Fibroblast of skin of back (primary cell): ENCODE measurements around the gene U2SURP.
A peak's percentile ranks its signal among the peaks of the same experiment; 100 is the strongest.
"Not testable (repeated sequence)": the region's sequence is repeated elsewhere in the genome, so short reads cannot be mapped to it uniquely, and the experiment has no call there.

ENCODE experiments used
- DNase-seq: peaks from one replicate; pipeline ENCODE4 v3.0.0-alpha.2; 2013

U2SURP gene

DNA sequence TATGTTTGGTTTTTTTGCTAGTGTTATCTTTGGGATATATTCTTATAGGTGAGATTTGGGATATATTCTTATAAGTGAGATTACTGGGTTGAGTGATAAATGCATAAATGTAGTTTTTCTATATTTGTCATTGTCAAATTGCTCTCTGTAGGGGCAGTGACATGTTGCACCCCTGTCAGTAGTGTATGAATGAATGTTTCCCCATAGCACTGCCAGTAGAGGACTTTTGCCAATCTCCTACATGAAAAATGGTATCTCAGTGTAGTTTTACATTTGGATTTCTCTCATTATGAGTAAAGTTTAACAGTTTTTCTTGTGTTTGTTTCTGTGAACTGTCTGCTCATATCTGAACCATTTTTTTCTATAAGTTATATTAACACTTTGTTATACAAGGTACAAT lies 13.6 kb downstream of the U2SURP start:
- no peak for DNase-seq

DNA sequence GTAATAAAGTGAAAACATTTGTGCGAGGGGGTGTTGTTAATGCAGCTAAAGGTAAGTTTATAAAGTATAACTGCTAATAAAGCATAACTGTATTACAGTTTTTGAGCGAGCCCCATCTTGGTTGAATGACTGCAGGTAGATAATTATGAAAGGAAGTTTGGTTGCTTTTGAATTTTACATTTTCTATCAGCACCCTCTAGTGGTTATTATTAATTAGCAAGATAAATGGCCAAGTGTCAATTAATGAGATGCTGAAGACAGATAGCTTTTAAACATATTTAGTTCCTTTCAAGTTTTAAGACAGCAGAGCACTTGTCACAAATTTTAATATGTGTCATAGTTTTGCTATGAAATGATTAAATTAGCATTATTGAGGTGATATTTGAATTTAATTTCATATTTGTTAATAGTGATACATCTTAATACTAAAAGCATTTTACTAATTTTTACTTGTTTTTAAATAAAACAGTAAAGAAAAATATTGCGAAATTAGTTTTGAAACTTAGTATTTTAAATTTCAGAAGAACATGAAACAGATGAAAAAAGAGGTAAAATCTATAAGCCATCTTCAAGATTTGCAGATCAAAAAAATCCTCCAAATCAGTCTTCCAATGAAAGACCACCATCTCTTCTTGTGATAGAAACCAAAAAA lies 15.1 kb downstream of the U2SURP start:
- no peak for DNase-seq

DNA sequence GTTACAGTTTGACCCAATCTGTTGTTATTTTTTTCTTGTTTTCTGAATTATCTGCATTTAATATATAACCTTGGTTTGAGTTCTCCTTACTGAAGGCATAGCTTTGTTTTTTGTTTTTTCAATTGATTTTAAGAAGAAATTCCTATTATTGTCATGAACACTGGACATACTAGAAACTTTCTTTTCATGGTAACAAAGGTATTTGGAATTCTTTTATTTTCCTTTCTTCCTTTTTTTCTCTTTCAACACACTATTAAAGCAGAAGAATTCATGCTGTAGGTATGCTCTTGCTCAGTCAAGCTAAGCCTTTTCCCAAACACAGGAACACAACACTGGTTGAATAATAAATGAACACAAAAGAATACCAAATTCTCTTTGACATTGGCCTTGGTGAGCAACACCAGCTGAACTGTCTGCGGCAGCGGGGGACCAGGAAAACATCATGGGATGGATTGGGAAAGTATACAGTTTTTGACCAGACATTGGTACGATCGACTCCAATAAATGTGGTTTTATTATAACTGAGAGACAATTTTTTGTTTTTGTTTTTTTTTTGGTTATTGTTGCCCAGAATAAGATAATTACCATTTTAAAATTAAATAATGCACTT lies 23.1 kb downstream of the U2SURP start:
- DNase-seq = no peak

GRCh38 chr3:143031327-143031726 lies 30.0 kb downstream of the U2SURP start:
- peak; percentile 60 for DNase-seq

DNA sequence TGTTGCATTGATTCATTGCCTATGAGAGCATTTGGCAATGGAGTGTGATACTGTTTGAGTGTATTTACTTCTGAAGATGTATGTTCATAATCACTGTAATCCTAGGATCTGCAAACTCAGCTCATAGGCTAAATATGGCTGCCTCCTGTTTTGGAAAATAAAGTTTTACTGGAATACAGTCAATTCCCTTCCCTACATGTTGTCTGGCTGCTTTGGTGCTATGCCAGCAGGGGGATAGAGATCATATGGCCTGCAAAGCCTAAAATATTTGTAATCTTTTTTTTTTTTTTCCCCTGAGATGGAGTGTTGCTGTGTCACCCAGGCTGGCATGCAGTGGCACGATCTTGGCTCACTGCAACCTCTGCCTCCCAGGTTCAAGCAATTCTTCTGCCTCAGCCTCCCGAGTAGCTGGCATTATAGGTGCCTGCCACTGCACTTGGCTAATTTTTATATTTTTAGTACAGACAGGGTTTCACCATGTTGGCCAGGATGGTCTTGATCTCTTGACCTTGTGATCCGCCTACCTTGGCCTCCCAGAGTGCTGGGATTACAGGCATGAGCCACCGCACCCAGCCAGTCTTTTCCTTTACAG lies 30.5 kb downstream of the U2SURP start:
- DNase-seq = peak; percentile 22

GRCh38 chr3:143035466-143036211 lies 34.3 kb downstream of the U2SURP start:
- DNase-seq = no peak

DNA sequence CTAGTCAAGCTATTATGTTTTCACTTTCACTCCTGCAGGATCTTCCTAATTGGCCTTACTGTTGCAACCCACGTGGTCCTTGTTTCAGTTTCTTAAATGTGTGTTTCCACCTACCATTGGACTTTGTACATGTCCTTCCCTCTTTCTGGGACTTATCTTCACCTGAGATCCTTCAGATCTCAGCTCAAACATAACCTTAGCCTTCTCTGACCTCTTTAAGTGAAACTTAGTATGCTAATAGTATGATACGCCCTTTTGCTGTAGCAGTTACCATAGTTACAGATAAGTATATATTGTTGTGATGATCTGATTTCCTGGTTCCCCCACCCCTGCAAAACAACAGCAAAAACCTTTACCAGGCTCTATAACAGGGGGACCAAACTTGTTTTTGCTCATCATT lies 35.2 kb downstream of the U2SURP start:
- no peak for DNase-seq

DNA sequence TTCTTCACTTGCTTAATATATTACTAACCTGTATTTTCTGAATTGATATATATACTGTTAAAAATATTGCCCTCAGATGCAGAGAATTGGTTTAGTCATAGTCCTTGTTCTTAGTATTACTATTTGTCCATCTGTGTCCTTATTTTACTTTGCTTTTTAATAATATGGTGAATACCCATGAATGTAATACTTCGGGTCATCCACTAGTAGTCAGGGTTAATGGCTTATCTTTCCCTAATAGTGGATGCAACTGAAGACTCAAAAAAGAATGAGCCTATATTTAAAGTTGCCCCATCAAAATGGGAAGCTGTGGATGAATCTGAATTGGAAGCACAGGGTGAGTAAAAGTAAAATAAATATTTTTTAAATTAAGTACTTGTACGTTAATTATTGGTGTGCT lies 36.5 kb downstream of the U2SURP start:
- DNase-seq = no peak

DNA sequence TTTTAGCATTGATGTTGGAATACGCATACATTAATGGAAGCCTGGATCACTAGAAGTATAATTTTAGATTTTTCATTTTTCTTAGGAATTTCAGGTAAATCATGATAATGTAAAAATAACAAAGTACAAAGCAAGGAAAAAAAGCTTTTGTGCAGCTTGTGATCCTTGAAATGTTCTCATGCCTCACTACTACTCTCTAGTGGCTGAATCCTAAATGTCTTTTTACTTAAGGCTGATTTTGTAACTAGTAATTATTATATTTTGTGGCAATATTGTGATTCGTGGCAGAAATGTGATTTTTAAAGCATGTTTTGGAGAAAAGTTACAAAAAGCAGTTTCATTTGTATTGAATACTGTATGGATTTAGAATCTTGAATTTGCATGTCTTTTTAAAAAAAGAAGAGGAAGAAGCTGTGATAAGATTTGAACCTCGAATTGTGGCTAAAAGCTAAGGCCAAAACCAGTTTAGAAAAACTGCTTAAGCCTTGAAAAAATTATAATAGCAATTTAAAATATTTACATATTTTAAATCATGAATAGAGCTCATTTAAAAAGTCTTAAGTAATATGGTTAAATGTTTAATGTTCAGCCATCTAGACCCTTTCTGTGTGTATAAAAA lies 39.0 kb downstream of the U2SURP start:
- peak; percentile 14 for DNase-seq

GRCh38 chr3:143041903-143042302 lies 40.5 kb downstream of the U2SURP start:
- no peak for DNase-seq

DNA sequence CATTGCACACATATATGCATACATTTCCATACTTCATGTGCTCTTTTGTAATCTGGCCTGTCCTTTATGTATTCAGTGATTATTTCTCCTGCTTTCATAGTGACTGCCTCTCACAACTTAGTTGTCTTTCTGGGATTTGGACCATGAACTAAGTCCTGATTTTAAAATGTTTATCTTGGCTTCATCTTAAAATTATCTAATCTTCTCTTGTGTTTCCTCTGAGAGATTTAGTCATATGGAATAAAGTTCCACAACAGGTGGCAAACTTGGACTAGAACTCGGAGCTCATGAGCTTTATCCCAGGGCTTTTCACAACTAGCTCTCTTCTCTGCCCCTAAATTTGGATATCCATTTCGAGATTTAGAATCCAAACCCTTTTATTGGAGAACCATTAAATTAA lies 44.3 kb downstream of the U2SURP start:
- DNase-seq = no peak

DNA sequence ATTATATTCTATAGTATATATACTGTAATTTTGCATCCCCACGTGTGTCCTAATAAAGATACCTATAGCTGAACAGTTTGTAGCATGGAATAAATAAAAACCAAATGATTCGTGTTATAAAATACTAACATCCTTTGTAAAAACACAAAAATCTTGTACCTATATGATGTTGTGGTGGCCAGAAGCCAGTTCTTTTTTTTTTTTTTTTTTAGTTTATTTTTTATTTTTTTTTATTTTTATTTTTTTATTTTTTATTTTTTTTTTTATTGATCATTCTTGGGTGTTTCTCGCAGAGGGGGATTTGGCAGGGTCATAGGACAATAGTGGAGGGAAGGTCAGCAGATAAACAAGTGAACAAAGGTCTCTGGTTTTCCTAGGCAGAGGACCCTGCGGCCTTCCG lies 44.7 kb downstream of the U2SURP start:
- DNase-seq = not testable (repeated sequence)

DNA sequence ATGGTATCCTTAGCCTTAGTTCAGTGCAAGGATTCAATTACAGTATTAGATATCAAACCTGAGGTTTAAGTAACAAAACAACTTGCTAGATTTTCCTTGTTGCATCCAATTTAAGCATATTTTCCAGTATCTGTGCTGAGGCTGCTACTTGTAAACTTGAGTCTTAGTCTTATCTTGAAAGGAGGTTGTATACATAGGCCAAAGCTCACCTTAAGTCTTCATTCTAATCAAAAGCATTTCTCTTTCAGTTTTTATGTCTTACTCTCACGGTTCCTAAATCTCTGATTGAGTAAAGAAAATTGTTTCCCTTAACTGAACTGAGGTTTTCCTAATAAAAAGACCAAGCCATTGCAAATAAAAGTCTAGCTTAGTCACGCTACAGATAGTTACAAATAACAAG lies 52.6 kb downstream of the U2SURP start:
- no peak for DNase-seq

GRCh38 chr3:143056372-143056771 lies 55.0 kb downstream of the U2SURP start:
- DNase-seq = no peak

DNA sequence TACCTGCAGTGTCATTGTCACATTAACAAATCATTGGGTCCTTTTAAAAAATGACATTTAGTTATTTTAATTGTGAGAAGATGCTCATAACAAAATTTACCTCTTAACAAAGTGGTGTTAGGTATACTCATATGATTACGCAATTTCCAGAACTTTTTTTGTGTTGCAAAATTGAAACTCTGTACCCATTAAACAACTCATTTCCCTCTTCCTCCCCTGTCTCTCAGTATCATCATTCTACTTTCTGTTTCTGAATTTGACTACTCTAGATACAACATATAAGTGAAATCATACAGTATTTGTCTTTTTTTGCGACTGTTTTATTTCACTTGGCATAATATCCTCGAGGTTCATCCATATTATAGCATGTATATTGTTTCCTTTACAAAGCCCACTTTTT lies 59.5 kb downstream of the U2SURP start:
- DNase-seq = no peak

DNA sequence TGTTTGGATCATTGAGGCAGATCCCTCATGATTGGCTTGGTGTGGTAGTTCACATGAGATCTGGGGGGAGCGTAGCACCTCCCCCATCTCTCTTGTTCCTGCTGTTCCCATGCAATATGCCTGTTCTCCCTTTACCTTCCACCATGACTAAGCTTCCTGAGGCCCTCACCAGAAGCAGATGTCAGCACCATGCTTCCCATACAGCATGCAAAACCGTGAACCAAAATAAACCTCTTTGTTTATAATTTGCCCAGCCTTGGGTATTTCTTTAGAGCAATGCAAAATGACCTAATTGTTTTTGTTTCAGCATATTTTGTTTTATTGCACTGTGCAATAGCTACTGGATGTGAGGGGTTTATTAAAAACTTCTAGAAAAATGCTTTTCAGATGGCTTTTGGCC lies 61.6 kb downstream of the U2SURP start:
- DNase-seq = peak; percentile 8

DNA sequence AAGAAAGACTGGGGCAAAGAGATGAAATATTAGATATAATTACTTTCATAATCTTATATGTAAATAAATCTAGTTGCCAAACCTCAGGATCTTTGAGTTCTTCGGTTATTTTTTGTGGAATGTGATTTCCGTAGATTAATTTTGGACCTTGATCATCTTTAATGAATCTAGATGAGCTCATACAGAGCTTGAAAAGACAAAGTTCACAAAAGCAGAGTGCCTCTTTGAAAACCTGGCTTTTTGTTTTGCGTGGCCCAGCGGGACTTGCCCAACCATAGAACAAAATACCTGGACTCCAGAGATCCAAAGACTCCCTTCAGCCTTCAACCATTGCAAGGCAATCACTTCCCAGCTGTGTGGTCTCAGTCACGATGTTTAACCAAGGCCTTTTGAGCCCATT lies 63.4 kb downstream of the U2SURP start:
- DNase-seq = no peak

GRCh38 chr3:143065364-143065763 lies 64.0 kb downstream of the U2SURP start:
- DNase-seq = no peak

DNA sequence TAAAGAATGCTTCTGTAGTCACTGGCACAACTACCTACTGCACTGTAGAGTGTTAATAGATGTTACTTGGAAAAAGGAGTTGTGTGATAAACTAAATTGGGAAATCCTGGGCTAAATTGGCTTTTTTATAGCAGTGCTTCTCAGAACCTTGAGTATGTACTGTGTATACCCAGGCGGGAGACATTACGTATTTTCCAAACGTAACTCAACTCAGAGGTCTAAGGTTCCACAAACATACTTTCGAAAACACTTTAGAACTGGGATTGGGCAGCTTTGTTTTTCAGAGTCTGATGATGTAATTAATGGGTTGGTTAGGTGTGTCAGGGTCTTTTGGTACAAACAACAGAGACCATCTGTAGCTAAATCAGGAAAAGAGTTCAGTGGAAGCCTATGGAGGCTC lies 64.7 kb downstream of the U2SURP start:
- DNase-seq = no peak

DNA sequence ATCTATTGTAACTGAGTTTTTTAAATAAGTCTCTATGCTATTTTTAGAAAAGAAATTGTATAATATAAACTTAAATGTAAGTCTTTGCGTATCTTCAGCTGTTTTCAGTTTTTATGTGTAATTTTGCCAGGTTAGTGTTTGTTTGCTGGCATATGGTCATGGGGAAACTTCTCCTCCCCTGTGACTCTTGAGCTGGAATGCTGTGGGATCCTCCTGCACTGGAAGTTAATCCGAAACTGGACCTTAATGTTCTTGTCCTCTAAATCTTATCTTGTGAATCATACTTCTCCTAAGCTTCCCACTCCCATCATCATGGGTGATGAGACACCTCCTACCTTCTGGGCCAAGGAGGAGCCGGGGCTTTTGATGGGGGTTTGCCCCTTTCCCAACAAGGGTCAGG lies 65.8 kb downstream of the U2SURP start:
- peak; percentile 32 for DNase-seq

- DNase-seq = no peak
These were observed 66.7 kb downstream of the U2SURP start for GRCh38 chr3:143068059-143068458.

DNA sequence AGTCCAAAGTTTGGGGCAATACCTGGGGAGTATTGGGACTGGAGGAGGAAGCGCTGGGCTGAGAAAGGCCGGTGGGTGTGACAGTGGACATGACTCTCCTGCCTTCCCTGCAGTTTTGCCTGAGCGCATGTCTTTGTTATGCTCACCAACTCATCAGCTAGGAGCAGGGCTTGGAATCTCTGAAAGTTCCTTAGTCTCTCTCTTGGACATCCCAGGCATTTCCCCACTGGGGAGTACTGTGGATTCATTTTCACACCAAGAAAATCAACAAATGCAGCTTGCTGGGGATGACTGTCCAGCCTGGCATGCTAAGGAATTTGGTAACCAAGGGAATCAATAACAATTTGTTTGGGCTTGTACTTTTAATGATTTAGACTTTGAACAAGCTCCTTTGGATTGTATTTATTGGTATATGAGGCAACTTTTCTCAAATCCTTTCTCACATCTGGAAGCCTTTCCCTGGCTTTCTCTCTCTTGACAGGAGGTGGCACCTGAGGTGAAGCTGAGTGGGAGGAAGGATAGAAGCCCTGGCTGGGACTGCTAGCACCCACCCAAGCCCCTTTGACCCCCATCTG lies 69.7 kb downstream of the U2SURP start:
- peak; percentile 95 for DNase-seq

- DNase-seq = peak; percentile 20
These were observed 70.4 kb downstream of the U2SURP start for GRCh38 chr3:143071776-143072175.
